Vagina (tissue), 2 donors: ENCODE data around the gene DNAAF9.

Source experiments
- POLR2A ChIP-seq, 2 donors: fragments of 450-650 bp; IDR thresholded peaks; one replicate each; pipeline ENCODE4 v1.6.1; 2017; ENCODE audit warnings: antibody characterized with exemption in 2 of 2, mild to moderate bottlenecking in 2 of 2, moderate library complexity in 2 of 2
- TF ChIP-seq, protein P1 (sequence below), 3 experiments: fragments of 450-650 bp in 2 of 3; fragments of 200-600 bp in 1 of 3; sonication (generic) in 1 of 3; IDR thresholded peaks; one replicate each; pipeline ENCODE4 v1.5.1; 2017 to 2019; ENCODE audit warnings: antibody characterized with exemption in 3 of 3, mild to moderate bottlenecking in 2 of 3, moderate library complexity in 2 of 3

DNA sequence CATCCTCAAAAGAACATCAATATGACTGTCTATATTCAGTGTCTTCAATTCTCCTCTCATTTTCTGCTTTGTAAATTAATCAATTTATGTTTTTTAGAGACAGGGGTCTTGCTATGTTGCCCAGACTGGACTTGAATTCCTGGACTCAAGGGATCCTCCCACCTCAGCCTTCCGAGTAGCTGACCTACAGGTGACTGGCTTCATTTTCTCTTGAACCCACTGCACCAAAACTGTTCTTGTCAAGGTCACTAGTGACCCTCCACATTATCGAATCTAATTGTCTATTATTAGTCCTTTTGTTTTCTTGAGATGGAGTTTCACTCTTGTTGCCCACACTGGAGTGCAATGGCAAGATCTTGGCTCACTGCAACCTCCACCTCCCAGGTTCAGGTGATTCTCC, 3.7 kb downstream of the DNAAF9 start:
- TF ChIP-seq, protein P1, sequence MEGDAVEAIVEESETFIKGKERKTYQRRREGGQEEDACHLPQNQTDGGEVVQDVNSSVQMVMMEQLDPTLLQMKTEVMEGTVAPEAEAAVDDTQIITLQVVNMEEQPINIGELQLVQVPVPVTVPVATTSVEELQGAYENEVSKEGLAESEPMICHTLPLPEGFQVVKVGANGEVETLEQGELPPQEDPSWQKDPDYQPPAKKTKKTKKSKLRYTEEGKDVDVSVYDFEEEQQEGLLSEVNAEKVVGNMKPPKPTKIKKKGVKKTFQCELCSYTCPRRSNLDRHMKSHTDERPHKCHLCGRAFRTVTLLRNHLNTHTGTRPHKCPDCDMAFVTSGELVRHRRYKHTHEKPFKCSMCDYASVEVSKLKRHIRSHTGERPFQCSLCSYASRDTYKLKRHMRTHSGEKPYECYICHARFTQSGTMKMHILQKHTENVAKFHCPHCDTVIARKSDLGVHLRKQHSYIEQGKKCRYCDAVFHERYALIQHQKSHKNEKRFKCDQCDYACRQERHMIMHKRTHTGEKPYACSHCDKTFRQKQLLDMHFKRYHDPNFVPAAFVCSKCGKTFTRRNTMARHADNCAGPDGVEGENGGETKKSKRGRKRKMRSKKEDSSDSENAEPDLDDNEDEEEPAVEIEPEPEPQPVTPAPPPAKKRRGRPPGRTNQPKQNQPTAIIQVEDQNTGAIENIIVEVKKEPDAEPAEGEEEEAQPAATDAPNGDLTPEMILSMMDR (IDR thresholded peaks at IDR 0.05): no peak
- TF ChIP-seq POLR2A (IDR thresholded peaks at IDR 0.05): no peak
